ENCODE measurements around the gene CREB5.

DNA sequence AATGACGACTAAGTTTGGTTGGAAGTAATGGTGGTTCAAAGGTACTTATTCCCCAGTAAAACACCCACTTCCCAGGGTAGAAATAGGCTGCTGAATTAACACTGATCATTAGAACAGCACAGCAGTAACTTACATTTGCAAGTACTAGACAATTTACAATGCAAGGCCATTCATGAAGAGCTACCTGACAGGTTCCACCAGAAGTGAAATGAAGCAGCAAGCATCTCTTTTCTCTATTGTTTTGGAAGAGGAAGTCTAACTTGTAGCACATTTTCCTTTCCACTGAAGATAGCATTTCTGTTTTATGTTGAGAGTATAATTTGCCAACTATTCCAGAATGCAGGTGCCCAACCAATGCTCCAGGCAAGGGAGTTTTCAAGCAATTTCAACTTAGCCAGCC lies 145.9 kb downstream of the CREB5 start:
- TF ChIP-seq, protein P1, sequence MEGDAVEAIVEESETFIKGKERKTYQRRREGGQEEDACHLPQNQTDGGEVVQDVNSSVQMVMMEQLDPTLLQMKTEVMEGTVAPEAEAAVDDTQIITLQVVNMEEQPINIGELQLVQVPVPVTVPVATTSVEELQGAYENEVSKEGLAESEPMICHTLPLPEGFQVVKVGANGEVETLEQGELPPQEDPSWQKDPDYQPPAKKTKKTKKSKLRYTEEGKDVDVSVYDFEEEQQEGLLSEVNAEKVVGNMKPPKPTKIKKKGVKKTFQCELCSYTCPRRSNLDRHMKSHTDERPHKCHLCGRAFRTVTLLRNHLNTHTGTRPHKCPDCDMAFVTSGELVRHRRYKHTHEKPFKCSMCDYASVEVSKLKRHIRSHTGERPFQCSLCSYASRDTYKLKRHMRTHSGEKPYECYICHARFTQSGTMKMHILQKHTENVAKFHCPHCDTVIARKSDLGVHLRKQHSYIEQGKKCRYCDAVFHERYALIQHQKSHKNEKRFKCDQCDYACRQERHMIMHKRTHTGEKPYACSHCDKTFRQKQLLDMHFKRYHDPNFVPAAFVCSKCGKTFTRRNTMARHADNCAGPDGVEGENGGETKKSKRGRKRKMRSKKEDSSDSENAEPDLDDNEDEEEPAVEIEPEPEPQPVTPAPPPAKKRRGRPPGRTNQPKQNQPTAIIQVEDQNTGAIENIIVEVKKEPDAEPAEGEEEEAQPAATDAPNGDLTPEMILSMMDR (IDR thresholded peaks at IDR 0.05), result no peak
- TF ChIP-seq EP300 (IDR thresholded peaks at IDR 0.05), result no peak
